Caco-2 (cell line): ENCODE measurements around the gene SNRNP25. TPM values are rescaled to one million over a fixed set of nuclear protein-coding genes. Genes with fewer than 3 reads are reported as not detected.

Source experiments
- BruUV-seq: library from RNA; stranded (reverse); fragments of 400-500 nt; replicated peaks from 2 replicates; lab custom pipeline; 2021; lab: Mats Ljungman, UMichigan
- CTCF ChIA-PET: fragments of 300-600 bp; sonication (Branson Sonifier 250); formaldehyde crosslinking; loops from one replicate; lab custom pipeline; 2022; ENCODE audit warnings: antibody characterized with exemption; lab: Charles Lee
- POLR2A ChIA-PET: fragments of 300-600 bp; sonication (Branson Sonifier 250); formaldehyde crosslinking; loops from one replicate; lab custom pipeline; 2022; ENCODE audit warnings: antibody characterized with exemption; lab: Charles Lee
- DNase-seq, 2 experiments: peaks; one replicate each; pipeline versions ENCODE4 v3.0.0 to v3.0.0-alpha.2; 2020 to 2022
- H3K27me3 ChIP-seq: replicated peaks from 2 replicates; pipeline ENCODE4 v1.6.0; 2011; ENCODE audit warnings: low read length; ENCODE audit not compliant: control insufficient read depth, insufficient read depth
- H3K36me3 ChIP-seq: 2 replicates; pipeline ENCODE4 v1.5.1; 2011; ENCODE audit warnings: low read length; ENCODE audit not compliant: control insufficient read depth, insufficient read depth
- H3K4me1 ChIP-seq: fragments of 250-450 bp; sonication (Bioruptor Pico); 2 replicates; pipeline ENCODE4 v1.5.1; 2020; ENCODE audit warnings: mild to moderate bottlenecking
- H3K4me3 ChIP-seq: 2 replicates; pipeline ENCODE4 v1.5.1; 2011; ENCODE audit warnings: low read depth, mild to moderate bottlenecking, control low read depth, low read length
- H3K9me3 ChIP-seq: fragments of 250-450 bp; sonication (Bioruptor Pico); 2 replicates; pipeline ENCODE4 v1.5.1; 2020; ENCODE audit warnings: mild to moderate bottlenecking, moderate library complexity
- H3K27ac Mint-ChIP-seq: one replicate; pipeline ENCODE4 v1.8.0; 2022; ENCODE audit warnings: mixed read lengths; ENCODE audit not compliant: unreplicated experiment
- H3K27me3 Mint-ChIP-seq: one replicate; pipeline ENCODE4 v1.8.0; 2022; ENCODE audit warnings: mixed read lengths; ENCODE audit not compliant: insufficient read depth, unreplicated experiment
- H3K36me3 Mint-ChIP-seq: one replicate; pipeline ENCODE4 v1.8.0; 2022; ENCODE audit warnings: mild to moderate bottlenecking, mixed read lengths; ENCODE audit not compliant: insufficient read depth, unreplicated experiment
- H3K4me1 Mint-ChIP-seq: one replicate; pipeline ENCODE4 v1.8.0; 2022; ENCODE audit warnings: low read depth, mixed read lengths; ENCODE audit not compliant: unreplicated experiment
- H3K4me3 Mint-ChIP-seq: one replicate; pipeline ENCODE4 v1.8.0; 2022; ENCODE audit warnings: mild to moderate bottlenecking, moderate library complexity, mixed read lengths; ENCODE audit not compliant: unreplicated experiment
- H3K9me3 Mint-ChIP-seq: one replicate; pipeline ENCODE4 v1.8.0; 2022; ENCODE audit warnings: mixed read lengths; ENCODE audit not compliant: unreplicated experiment
- intact Hi-C: fragments of 100-400 bp; cut with micrococcal nuclease; formaldehyde crosslinking; loops from one replicate; pipeline ENCODE4 v1.10.0; 2022; ENCODE audit not compliant: unreplicated experiment
- total RNA-seq: library from RNA; stranded (reverse); gene quantifications from 2 replicates; pipeline ENCODE4 v1.2.3, GENCODE V29; 2022
- TF ChIP-seq, protein P1 (sequence below), 2 experiments: fragments of 200-600 bp in 1 of 2; IDR thresholded peaks; 1 replicate in 1 of 2; 2 replicates in 1 of 2; pipeline versions ENCODE4 v1.5.1 to v1.8.0; 2011 to 2022; ENCODE audit warnings: antibody characterized with exemption in 1 of 2, control low read depth in 1 of 2, inconsistent platforms in 1 of 2, low read depth in 1 of 2, low read length in 1 of 2, mild to moderate bottlenecking in 1 of 2, moderate library complexity in 1 of 2; ENCODE audit not compliant: insufficient read depth in 1 of 2, severe bottlenecking in 1 of 2, unreplicated experiment in 1 of 2

Gene SNRNP25
- total RNA-seq, 1 experiment from 2014 or later: 57.1 TPM

DNA sequence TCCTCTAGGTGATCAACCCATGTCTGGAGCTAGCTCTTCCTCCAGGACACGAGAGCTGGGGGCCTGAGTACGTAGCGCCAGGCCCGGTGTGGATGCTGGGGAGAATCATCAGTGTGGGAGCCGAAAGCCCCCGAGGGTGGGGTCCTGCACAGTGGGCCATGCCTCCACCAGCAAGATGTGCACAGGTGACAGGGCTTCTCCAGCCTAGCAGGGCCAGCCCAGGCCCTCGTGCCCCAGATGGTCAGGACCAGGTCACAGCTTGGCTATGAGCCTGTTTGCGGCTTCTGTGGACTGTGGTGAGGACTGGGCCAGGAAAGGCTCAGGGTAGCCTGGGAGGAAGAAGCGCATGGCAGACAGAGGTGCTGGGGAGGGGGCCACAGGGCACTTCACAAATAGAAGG, 32.2 kb downstream of the SNRNP25 start:
- Mint-ChIP-seq H3K4me1 (no peaks in the 10 kb centered on the region), H3K9me3 (no peaks in the 10 kb centered on the region), H3K27ac (no peak overlapping the region), H3K27me3 (no peaks in the 10 kb centered on the region), H3K36me3 (peaks cover 60% of the 10 kb centered on the region), H3K4me3 (no peak overlapping the region)
- no peak for DNase-seq
- no peaks in the 10 kb centered on the region for H3K9me3 ChIP-seq
- intact Hi-C loops: no loop called here
- H3K4me1 ChIP-seq: no peaks in the 10 kb centered on the region
- TSS peak; percentile 63 for BruUV-seq
- ChIA-PET POLR2A (no interaction called here), CTCF (interaction anchor here (1.1 kb wide), 1 partner anchor 11 kb away, joined by 5 read pairs; no protein-coding TSS in a partner anchor)
- no peak overlapping the region for H3K4me3 ChIP-seq
- H3K27me3 ChIP-seq: no peaks in the 10 kb centered on the region
- no peaks in the 10 kb centered on the region; the same call in 1 of the 2 replicates for H3K36me3 ChIP-seq
- TF ChIP-seq, protein P1, sequence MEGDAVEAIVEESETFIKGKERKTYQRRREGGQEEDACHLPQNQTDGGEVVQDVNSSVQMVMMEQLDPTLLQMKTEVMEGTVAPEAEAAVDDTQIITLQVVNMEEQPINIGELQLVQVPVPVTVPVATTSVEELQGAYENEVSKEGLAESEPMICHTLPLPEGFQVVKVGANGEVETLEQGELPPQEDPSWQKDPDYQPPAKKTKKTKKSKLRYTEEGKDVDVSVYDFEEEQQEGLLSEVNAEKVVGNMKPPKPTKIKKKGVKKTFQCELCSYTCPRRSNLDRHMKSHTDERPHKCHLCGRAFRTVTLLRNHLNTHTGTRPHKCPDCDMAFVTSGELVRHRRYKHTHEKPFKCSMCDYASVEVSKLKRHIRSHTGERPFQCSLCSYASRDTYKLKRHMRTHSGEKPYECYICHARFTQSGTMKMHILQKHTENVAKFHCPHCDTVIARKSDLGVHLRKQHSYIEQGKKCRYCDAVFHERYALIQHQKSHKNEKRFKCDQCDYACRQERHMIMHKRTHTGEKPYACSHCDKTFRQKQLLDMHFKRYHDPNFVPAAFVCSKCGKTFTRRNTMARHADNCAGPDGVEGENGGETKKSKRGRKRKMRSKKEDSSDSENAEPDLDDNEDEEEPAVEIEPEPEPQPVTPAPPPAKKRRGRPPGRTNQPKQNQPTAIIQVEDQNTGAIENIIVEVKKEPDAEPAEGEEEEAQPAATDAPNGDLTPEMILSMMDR (IDR thresholded peaks at IDR 0.05; ENCODE audit: insufficient read depth in 1 of 2, low read depth in 1 of 2, low read length in 1 of 2, severe bottlenecking in 1 of 2, unreplicated experiment in 1 of 2): no peak

- Histone ChIP-seq H3K27me3 (no peaks in the 10 kb centered on the region), H3K4me3 (no peak overlapping the region), H3K36me3 (no peaks in the 10 kb centered on the region; the same call in 1 of the 2 replicates), H3K9me3 (no peaks in the 10 kb centered on the region), H3K4me1 (no peaks in the 10 kb centered on the region)
- Mint-ChIP-seq H3K27ac (no peak overlapping the region), H3K27me3 (no peaks in the 10 kb centered on the region), H3K4me3 (no peak overlapping the region), H3K36me3 (peaks cover 60% of the 10 kb centered on the region), H3K4me1 (no peaks in the 10 kb centered on the region), H3K9me3 (no peaks in the 10 kb centered on the region)
- ChIA-PET CTCF (interaction anchor here (0.6 kb wide), 1 partner anchor 1220 kb away, joined by 3 read pairs; no protein-coding TSS in a partner anchor), POLR2A (no interaction called here)
- TF ChIP-seq, protein P1 (IDR thresholded peaks at IDR 0.05; ENCODE audit: insufficient read depth in 1 of 2, low read depth in 1 of 2, low read length in 1 of 2, severe bottlenecking in 1 of 2, unreplicated experiment in 1 of 2): no peak
- intact Hi-C loops: no loop called here
- no TSS peak for BruUV-seq
- DNase-seq: no peak
Observed at GRCh38 chr16:86483-86952, 32.9 kb downstream of the SNRNP25 start.

DNA sequence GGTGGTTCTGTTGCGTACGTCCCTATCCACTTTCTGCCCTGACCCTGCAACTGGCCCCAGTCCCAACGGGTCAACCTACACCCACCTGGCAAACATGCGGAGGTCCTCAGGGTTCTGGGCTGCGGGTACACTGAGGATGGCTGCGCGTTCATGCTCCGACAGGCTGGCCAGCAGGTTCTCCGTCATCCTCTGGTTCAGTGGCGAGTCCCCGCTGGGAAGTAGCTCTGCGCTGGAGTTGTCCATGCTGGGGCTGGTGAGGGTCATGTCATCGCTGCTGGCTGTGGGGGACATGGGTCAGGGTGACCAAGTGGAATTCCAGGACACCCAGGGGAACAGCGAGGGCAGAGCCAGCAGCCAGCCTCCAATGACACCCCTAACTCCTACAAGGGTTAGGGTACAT, 35.0 kb downstream of the SNRNP25 start:
- no peak overlapping the region for H3K4me3 Mint-ChIP-seq
- Histone ChIP-seq H3K36me3 (no peaks in the 10 kb centered on the region; the same call in none of the 2 replicates), H3K9me3 (no peaks in the 10 kb centered on the region), H3K4me1 (no peaks in the 10 kb centered on the region), H3K4me3 (no peak overlapping the region), H3K27me3 (no peaks in the 10 kb centered on the region)
- no peaks in the 10 kb centered on the region for H3K9me3 Mint-ChIP-seq
- ChIA-PET CTCF (no interaction called here), POLR2A (no interaction called here)
- intact Hi-C loops: no loop called here
- no peak for DNase-seq
- no peaks in the 10 kb centered on the region for H3K27me3 Mint-ChIP-seq
- H3K36me3 Mint-ChIP-seq: peaks cover 47% of the 10 kb centered on the region
- no peaks in the 10 kb centered on the region for H3K4me1 Mint-ChIP-seq
- BruUV-seq: no TSS peak
- H3K27ac Mint-ChIP-seq: no peak overlapping the region
- TF ChIP-seq, protein P1 (IDR thresholded peaks at IDR 0.05; ENCODE audit: insufficient read depth in 1 of 2, low read depth in 1 of 2, low read length in 1 of 2, severe bottlenecking in 1 of 2, unreplicated experiment in 1 of 2): no peak
